Esophagus muscularis mucosa (tissue), 4 donors: Measurements from ENCODE around the gene ZNF493. TPM values are rescaled to one million over a fixed set of nuclear protein-coding genes. Genes with fewer than 3 reads are reported as not detected.

ENCODE experiments used
- DNase-seq: peaks from one replicate; pipeline ENCODE4 v3.0.0-alpha.2; 2017; ENCODE audit errors: extremely low spot score
- H3K27ac ChIP-seq, 4 donors: fragments of 200-600 bp; sonication (generic); replicated peaks in 1 of 4; 1 replicate in 3 of 4; 2 replicates in 1 of 4; pipeline ENCODE4 v1.5.1; 2016 to 2019; ENCODE audit warnings: mild to moderate bottlenecking in 1 of 4
- H3K27me3 ChIP-seq, 4 donors: fragments of 200-600 bp; sonication (generic); one replicate each; pipeline versions ENCODE4 v1.5.1 to v1.6.0; 2016 to 2019
- H3K36me3 ChIP-seq, 4 donors: fragments of 200-600 bp; sonication (generic); one replicate each; pipeline ENCODE4 v1.5.1; 2016 to 2019
- H3K4me1 ChIP-seq, 4 donors: fragments of 200-600 bp; sonication (generic); one replicate each; pipeline ENCODE4 v1.5.1; 2016 to 2019
- H3K4me3 ChIP-seq, 4 donors: fragments of 200-600 bp; sonication (generic); 1 replicate in 2 of 4; 2 replicates in 2 of 4; pipeline ENCODE4 v1.5.1; 2016 to 2019; ENCODE audit warnings: mild to moderate bottlenecking in 4 of 4, moderate library complexity in 1 of 4
- H3K9me3 ChIP-seq, 4 donors: fragments of 200-600 bp; sonication (generic); 1 replicate in 3 of 4; 2 replicates in 1 of 4; pipeline ENCODE4 v1.5.1; 2016 to 2019
- EP300 ChIP-seq: sonication (generic); formaldehyde crosslinking; IDR thresholded peaks from one replicate; pipeline ENCODE4 v1.6.1; 2017; ENCODE audit warnings: antibody characterized with exemption
- POLR2A ChIP-seq: fragments of 450-650 bp; IDR thresholded peaks from one replicate; pipeline ENCODE4 v1.6.1; 2017; ENCODE audit warnings: antibody characterized with exemption, moderate library complexity, mild to moderate bottlenecking, low read depth
- POLR2AphosphoS5 ChIP-seq, 2 donors: sonication (generic); formaldehyde crosslinking; IDR thresholded peaks; one replicate each; pipeline ENCODE4 v1.6.1; 2017; ENCODE audit warnings: antibody characterized with exemption in 2 of 2
- WGBS: methylation state at CpG from one replicate; pipeline ENCODE4 v1.1.5; 2018; 5-methylcytosine and 5-hydroxymethylcytosine counted together
- intact Hi-C: fragments of 100-400 bp; cut with DNase I; formaldehyde crosslinking; loops from one replicate; pipeline ENCODE4 v1.15.1; 2023
- total RNA-seq, 4 donors: library from RNA; depleted of rRNA; stranded (reverse); fragments of >200 nt; gene quantifications; one replicate each; pipeline versions ENCODE4 v1.1.0 to v1.2.1, GENCODE V29; 2016
- TF ChIP-seq, protein P1 (sequence below), 3 experiments: fragments of 200-600 bp in 2 of 3; fragments of 450-650 bp in 1 of 3; sonication (generic) in 2 of 3; IDR thresholded peaks; one replicate each; pipeline ENCODE4 v1.5.1; 2017 to 2019; ENCODE audit warnings: antibody characterized with exemption in 3 of 3, mild to moderate bottlenecking in 2 of 3, moderate library complexity in 1 of 3

Gene ZNF493
- total RNA-seq, 4 donors from 2014 or later = 12.1 to 29.1 (median 19.1) TPM

GRCh38 chr19:21422244-21422643, 25.3 kb downstream of the ZNF493 start:
- Histone ChIP-seq H3K4me3 (no peak overlapping the region), H3K27ac (no peak overlapping the region), H3K4me1 (no peaks in the 10 kb centered on the region), H3K9me3 (peaks cover 0 to 67% (median 51%) of the 10 kb centered on the region in 4 donors), H3K27me3 (no peaks in the 10 kb centered on the region), H3K36me3 (peaks cover 4 to 32% (median 18%) of the 10 kb centered on the region in 4 donors)
- intact Hi-C loops = no loop called here
- TF ChIP-seq POLR2AphosphoS5 (IDR thresholded peaks at IDR 0.05) (no peak), EP300 (no peak), POLR2A (no peak)
- TF ChIP-seq, protein P1, sequence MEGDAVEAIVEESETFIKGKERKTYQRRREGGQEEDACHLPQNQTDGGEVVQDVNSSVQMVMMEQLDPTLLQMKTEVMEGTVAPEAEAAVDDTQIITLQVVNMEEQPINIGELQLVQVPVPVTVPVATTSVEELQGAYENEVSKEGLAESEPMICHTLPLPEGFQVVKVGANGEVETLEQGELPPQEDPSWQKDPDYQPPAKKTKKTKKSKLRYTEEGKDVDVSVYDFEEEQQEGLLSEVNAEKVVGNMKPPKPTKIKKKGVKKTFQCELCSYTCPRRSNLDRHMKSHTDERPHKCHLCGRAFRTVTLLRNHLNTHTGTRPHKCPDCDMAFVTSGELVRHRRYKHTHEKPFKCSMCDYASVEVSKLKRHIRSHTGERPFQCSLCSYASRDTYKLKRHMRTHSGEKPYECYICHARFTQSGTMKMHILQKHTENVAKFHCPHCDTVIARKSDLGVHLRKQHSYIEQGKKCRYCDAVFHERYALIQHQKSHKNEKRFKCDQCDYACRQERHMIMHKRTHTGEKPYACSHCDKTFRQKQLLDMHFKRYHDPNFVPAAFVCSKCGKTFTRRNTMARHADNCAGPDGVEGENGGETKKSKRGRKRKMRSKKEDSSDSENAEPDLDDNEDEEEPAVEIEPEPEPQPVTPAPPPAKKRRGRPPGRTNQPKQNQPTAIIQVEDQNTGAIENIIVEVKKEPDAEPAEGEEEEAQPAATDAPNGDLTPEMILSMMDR (IDR thresholded peaks at IDR 0.05) = no peak
- no peak for DNase-seq

GRCh38 chr19:21423057-21424041, 26.4 kb downstream of the ZNF493 start:
- TF ChIP-seq POLR2A (no peak), POLR2AphosphoS5 (IDR thresholded peaks at IDR 0.05) (no peak), EP300 (no peak)
- TF ChIP-seq, protein P1 (IDR thresholded peaks at IDR 0.05) = no peak
- intact Hi-C loops = no loop called here
- DNase-seq = no peak
- Histone ChIP-seq H3K4me3 (no peak overlapping the region), H3K36me3 (peaks cover 1 to 27% (median 12%) of the 10 kb centered on the region in 4 donors), H3K27ac (no peak overlapping the region), H3K4me1 (no peaks in the 10 kb centered on the region), H3K27me3 (no peaks in the 10 kb centered on the region), H3K9me3 (peaks cover 0 to 79% (median 54%) of the 10 kb centered on the region in 4 donors)
- 100% methylated on average over 1 of the region's 1 CpG for WGBS

DNA sequence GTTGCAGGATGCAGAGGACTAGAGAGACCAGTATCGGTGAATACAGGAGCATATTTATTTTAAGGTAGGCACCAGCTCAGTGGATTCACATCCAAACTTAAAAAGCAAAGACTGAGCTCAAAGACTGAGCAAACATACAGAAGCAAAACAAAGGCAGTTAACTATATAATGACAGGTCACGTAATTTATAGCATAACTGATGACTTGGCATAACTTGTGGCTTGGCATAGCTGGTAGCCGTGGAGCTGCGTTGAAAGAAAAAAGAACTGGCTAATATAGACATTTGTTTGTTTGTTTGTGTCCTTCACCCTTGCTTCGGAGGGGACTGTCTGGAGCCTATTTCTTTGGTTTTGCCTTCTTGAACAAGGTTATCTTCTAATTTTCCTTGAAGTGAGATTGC, 33.7 kb downstream of the ZNF493 start:
- H3K4me3 ChIP-seq = no peak overlapping the region
- intact Hi-C loops = no loop called here
- 75% methylated on average over 5 of the region's 5 CpGs for WGBS
- H3K36me3 ChIP-seq = no peaks in the 10 kb centered on the region
- TF ChIP-seq, protein P1 (IDR thresholded peaks at IDR 0.05) = no peak
- TF ChIP-seq POLR2AphosphoS5 (IDR thresholded peaks at IDR 0.05) = no peak
- H3K27me3 ChIP-seq = no peaks in the 10 kb centered on the region
- peaks cover 0 to 43% (median 4%) of the 10 kb centered on the region in 4 donors for H3K9me3 ChIP-seq
- H3K27ac ChIP-seq = no peak overlapping the region
- H3K4me1 ChIP-seq = no peaks in the 10 kb centered on the region
- no peak for DNase-seq

DNA sequence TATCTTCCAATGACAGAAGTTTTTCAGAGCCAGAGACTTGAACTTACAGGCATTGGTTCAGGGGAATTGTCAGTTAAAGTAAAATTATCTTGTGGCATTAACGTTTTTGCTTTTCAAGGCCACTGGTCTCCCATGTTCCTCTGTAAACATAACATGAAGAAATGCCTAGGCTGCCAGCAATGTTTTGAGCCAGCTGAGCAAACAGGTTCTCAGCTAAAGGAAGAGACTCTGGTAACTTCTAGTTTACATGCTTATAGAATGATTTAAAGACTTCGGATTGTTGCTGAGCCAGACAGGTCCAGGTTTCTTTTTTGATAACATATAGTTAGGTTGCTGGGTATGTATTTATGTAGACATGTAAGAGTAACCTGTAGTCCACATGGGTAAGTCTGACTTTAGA, 35.7 kb downstream of the ZNF493 start:
- TF ChIP-seq, protein P1 (IDR thresholded peaks at IDR 0.05) = no peak
- no peak for TF ChIP-seq EP300
- TF ChIP-seq POLR2A = no peak
- no peak for TF ChIP-seq POLR2AphosphoS5 (IDR thresholded peaks at IDR 0.05)
- Histone ChIP-seq H3K27me3 (no peaks in the 10 kb centered on the region), H3K4me3 (no peak overlapping the region), H3K27ac (no peak overlapping the region), H3K36me3 (no peaks in the 10 kb centered on the region), H3K4me1 (no peaks in the 10 kb centered on the region), H3K9me3 (peaks cover 0 to 29% (median 1%) of the 10 kb centered on the region in 4 donors)
- intact Hi-C loops = no loop called here
- no peak for DNase-seq
- 75% methylated on average over 2 of the region's 2 CpGs for WGBS
